Activated CD4-positive, alpha-beta T cell treated with anti-CD3 and anti-CD28 coated beads for 24 hours (primary cell): ENCODE measurements around the gene ATG10.
"Not testable (repeated sequence)": the region's sequence is repeated elsewhere in the genome, so short reads cannot be mapped to it uniquely, and the experiment has no call there.

Experiments
- DNase-seq, 2 donors: peaks; one replicate each; pipeline ENCODE4 v3.0.0-alpha.2; 2020; ENCODE audit warnings: low read depth in 2 of 2

Gene ATG10

GRCh38 chr5:82054004-82054710 lies 82.3 kb downstream of the ATG10 start:
- no peak for DNase-seq

GRCh38 chr5:82057051-82057450 lies 85.2 kb downstream of the ATG10 start:
- DNase-seq: no peak

GRCh38 chr5:82058710-82059109 lies 86.9 kb downstream of the ATG10 start:
- no peak for DNase-seq

GRCh38 chr5:82066791-82067190 lies 95.0 kb downstream of the ATG10 start:
- DNase-seq: no peak

GRCh38 chr5:82068042-82068441 lies 96.2 kb downstream of the ATG10 start:
- DNase-seq: not testable (repeated sequence)

- no peak for DNase-seq
Measured at GRCh38 chr5:82068723-82069122, 96.9 kb downstream of the ATG10 start.

- no peak for DNase-seq
Measured at GRCh38 chr5:82072138-82072537, 100.3 kb downstream of the ATG10 start.

GRCh38 chr5:82073179-82073578 lies 101.4 kb downstream of the ATG10 start:
- DNase-seq: no peak

GRCh38 chr5:82074950-82075349 lies 103.1 kb downstream of the ATG10 start:
- no peak for DNase-seq

GRCh38 chr5:82077496-82077895 lies 105.7 kb downstream of the ATG10 start:
- DNase-seq: no peak

- no peak for DNase-seq
Measured at GRCh38 chr5:82091617-82092016, 119.8 kb downstream of the ATG10 start.

- DNase-seq: no peak
Measured at GRCh38 chr5:82095536-82095935, 123.7 kb downstream of the ATG10 start.

GRCh38 chr5:82096249-82096648 lies 124.4 kb downstream of the ATG10 start:
- no peak for DNase-seq

- no peak for DNase-seq
Measured at GRCh38 chr5:82100303-82101077, 128.7 kb downstream of the ATG10 start.

- DNase-seq: no peak
Measured at GRCh38 chr5:82104872-82105271, 133.0 kb downstream of the ATG10 start.

- no peak for DNase-seq
Measured at GRCh38 chr5:82105457-82105856, 133.6 kb downstream of the ATG10 start.

GRCh38 chr5:82106207-82106606 lies 134.4 kb downstream of the ATG10 start:
- DNase-seq: no peak

GRCh38 chr5:82106756-82107155 lies 134.9 kb downstream of the ATG10 start:
- no peak for DNase-seq

GRCh38 chr5:82107267-82107666 lies 135.4 kb downstream of the ATG10 start:
- DNase-seq: no peak

- no peak for DNase-seq
Measured at GRCh38 chr5:82109013-82109412, 137.2 kb downstream of the ATG10 start.

GRCh38 chr5:82109915-82110314 lies 138.1 kb downstream of the ATG10 start:
- DNase-seq: not testable (repeated sequence)

- no peak for DNase-seq
Measured at GRCh38 chr5:82111191-82111590, 139.4 kb downstream of the ATG10 start.

- DNase-seq: no peak
Measured at GRCh38 chr5:82115858-82116257, 144.0 kb downstream of the ATG10 start.
